GM12892 (cell line): Measurements from ENCODE around the gene COMMD4.

Experiments used
- POLR2A ChIP-seq: IDR thresholded peaks from 2 replicates; pipeline ENCODE4 v1.6.1; 2011; ENCODE audit warnings: low read depth, low read length, control low read depth
- POLR2AphosphoS5 ChIP-seq: IDR thresholded peaks from 2 replicates; pipeline ENCODE4 v1.6.1; 2011; ENCODE audit warnings: low read depth, low read length, control low read depth
- TAF1 ChIP-seq: IDR thresholded peaks from 2 replicates; pipeline ENCODE4 v1.6.1; 2011; ENCODE audit warnings: low read depth, mild to moderate bottlenecking, control low read depth, low read length, borderline replicate concordance

- TF ChIP-seq POLR2A (no peak; the same call in 1 of the 2 replicates), TAF1 (no peak), POLR2AphosphoS5 (no peak)
These were observed 26.3 kb downstream of the COMMD4 start for GRCh38 chr15:75361989-75362641.
